HEK293 (cell line): ENCODE results near the gene MSANTD2.

Source experiments
- ZNF138 ChIP-seq: fragments of 450-650 bp; formaldehyde crosslinking; IDR thresholded peaks from 2 replicates; pipeline ENCODE4 v1.5.1; 2016; ENCODE audit warnings: missing biosample characterization, missing genetic modification characterization, borderline replicate concordance
- ZNF174 ChIP-seq: fragments of 450-650 bp; formaldehyde crosslinking; IDR thresholded peaks from 2 replicates; pipeline ENCODE4 v1.5.0; 2017; ENCODE audit warnings: missing biosample characterization, mild to moderate bottlenecking, missing genetic modification characterization
- ZNF23 ChIP-seq: fragments of 450-650 bp; formaldehyde crosslinking; IDR thresholded peaks from 2 replicates; pipeline ENCODE4 v1.5.1; 2016; ENCODE audit warnings: missing biosample characterization, missing genetic modification characterization, borderline replicate concordance
- ZNF274 ChIP-seq, 2 experiments: fragments of 200-500 bp in 1 of 2; fragments of 450-650 bp in 1 of 2; sonication (Bioruptor generic) in 1 of 2; formaldehyde crosslinking in 1 of 2; IDR thresholded peaks; 2 replicates each; pipeline versions ENCODE4 v1.5.1 to v1.6.1; 2014 to 2016; ENCODE audit warnings: borderline replicate concordance in 1 of 2, inconsistent platforms in 1 of 2, low read length in 1 of 2, missing biosample characterization in 1 of 2, missing genetic modification characterization in 1 of 2
- TF ChIP-seq, protein P1 (sequence below): fragments of 450-650 bp; formaldehyde crosslinking; IDR thresholded peaks from 2 replicates; pipeline ENCODE4 v1.5.1; 2016; ENCODE audit warnings: missing biosample characterization, missing genetic modification characterization

DNA sequence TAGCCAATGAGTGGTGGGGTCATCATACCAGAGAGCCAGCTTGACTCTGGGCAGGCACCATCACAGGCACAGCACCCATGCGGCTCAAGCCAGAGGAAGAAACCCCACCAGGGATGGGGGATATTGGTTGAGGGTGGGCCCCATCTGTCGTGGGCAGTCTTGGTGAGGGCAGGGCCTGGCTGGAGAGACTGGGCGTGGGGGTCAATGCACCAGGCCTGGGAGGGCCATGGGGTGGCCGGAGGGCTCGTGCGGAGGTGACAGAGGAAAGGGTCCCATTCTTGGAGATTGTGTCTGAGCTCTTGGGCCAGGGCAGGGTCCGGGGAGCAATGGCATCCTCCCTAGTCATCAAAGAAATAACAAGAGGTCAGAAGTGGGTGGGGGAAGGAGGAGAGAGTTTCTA, 46.6 kb downstream of the MSANTD2 start:
- TF ChIP-seq ZNF23 (tag by site-specific recombination) (no peak), ZNF138 (tag by site-specific recombination) (no peak), ZNF274 (IDR thresholded peaks at IDR 0.05; ENCODE audit: low read length) (no peak), ZNF274 (tag by site-specific recombination; IDR thresholded peaks at IDR 0.05; ENCODE audit: borderline replicate concordance) (no peak), ZNF174 (tag by site-specific recombination) (no peak)
- TF ChIP-seq, protein P1, sequence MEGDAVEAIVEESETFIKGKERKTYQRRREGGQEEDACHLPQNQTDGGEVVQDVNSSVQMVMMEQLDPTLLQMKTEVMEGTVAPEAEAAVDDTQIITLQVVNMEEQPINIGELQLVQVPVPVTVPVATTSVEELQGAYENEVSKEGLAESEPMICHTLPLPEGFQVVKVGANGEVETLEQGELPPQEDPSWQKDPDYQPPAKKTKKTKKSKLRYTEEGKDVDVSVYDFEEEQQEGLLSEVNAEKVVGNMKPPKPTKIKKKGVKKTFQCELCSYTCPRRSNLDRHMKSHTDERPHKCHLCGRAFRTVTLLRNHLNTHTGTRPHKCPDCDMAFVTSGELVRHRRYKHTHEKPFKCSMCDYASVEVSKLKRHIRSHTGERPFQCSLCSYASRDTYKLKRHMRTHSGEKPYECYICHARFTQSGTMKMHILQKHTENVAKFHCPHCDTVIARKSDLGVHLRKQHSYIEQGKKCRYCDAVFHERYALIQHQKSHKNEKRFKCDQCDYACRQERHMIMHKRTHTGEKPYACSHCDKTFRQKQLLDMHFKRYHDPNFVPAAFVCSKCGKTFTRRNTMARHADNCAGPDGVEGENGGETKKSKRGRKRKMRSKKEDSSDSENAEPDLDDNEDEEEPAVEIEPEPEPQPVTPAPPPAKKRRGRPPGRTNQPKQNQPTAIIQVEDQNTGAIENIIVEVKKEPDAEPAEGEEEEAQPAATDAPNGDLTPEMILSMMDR (tag by site-specific recombination): no peak
